Measurements from ENCODE around the gene GRIK4.

Gene GRIK4

GRCh38 chr11:120514541-120515121 lies 3.1 kb downstream of the GRIK4 start:
- Histone ChIP-seq H4K20me1 (ENCODE audit: insufficient read depth) (no peaks in the 10 kb centered on the region), H2AFZ (ENCODE audit: low read depth) (no peak overlapping the region), H3K4me3 (IDR thresholded peaks at IDR 0.05; ENCODE audit: insufficient read depth, low read depth, low read length) (no peak overlapping the region), H3K4me1 (ENCODE audit: low read depth, poor library complexity, severe bottlenecking) (no peaks in the 10 kb centered on the region), H3K79me2 (ENCODE audit: insufficient read depth, low read depth) (no peaks in the 10 kb centered on the region), H3K4me2 (no peak overlapping the region), H3K27ac (no peak overlapping the region), H3K9ac (no peak overlapping the region), H3K36me3 (ENCODE audit: insufficient read depth) (no peaks in the 10 kb centered on the region), H3K27me3 (ENCODE audit: insufficient read depth, low read depth) (no peaks in the 10 kb centered on the region)
- no peak for TF ChIP-seq CTCF (conservative IDR thresholded peaks at IDR 0.05; ENCODE audit: low read depth, low read length)

- TF ChIP-seq CTCF (conservative IDR thresholded peaks at IDR 0.05; ENCODE audit: low read depth, low read length), result no peak
- Histone ChIP-seq H3K4me2 (no peak overlapping the region), H3K27me3 (ENCODE audit: insufficient read depth, low read depth) (no peaks in the 10 kb centered on the region), H3K27ac (no peak overlapping the region), H3K79me2 (ENCODE audit: insufficient read depth, low read depth) (no peaks in the 10 kb centered on the region), H2AFZ (ENCODE audit: low read depth) (no peak overlapping the region), H3K4me1 (ENCODE audit: low read depth, poor library complexity, severe bottlenecking) (no peaks in the 10 kb centered on the region), H3K4me3 (IDR thresholded peaks at IDR 0.05; ENCODE audit: insufficient read depth, low read depth, low read length) (no peak overlapping the region), H3K36me3 (ENCODE audit: insufficient read depth) (no peaks in the 10 kb centered on the region), H4K20me1 (ENCODE audit: insufficient read depth) (no peaks in the 10 kb centered on the region), H3K9ac (no peak overlapping the region)
Measured at GRCh38 chr11:120515186-120515723, 3.7 kb downstream of the GRIK4 start.

- no peak overlapping the region for H2AFZ ChIP-seq (ENCODE audit: low read depth)
- H3K9ac ChIP-seq, result no peak overlapping the region
- no peak overlapping the region for H3K4me3 ChIP-seq (IDR thresholded peaks at IDR 0.05; ENCODE audit: insufficient read depth, low read depth, low read length)
- H4K20me1 ChIP-seq (ENCODE audit: insufficient read depth), result no peaks in the 10 kb centered on the region
- no peaks in the 10 kb centered on the region for H3K27me3 ChIP-seq (ENCODE audit: insufficient read depth, low read depth)
- H3K79me2 ChIP-seq (ENCODE audit: insufficient read depth, low read depth), result no peaks in the 10 kb centered on the region
- H3K4me2 ChIP-seq, result no peak overlapping the region
- TF ChIP-seq CTCF (conservative IDR thresholded peaks at IDR 0.05; ENCODE audit: low read depth, low read length), result no peak
- no peaks in the 10 kb centered on the region for H3K36me3 ChIP-seq (ENCODE audit: insufficient read depth)
- no peaks in the 10 kb centered on the region for H3K4me1 ChIP-seq (ENCODE audit: low read depth, poor library complexity, severe bottlenecking)
- H3K27ac ChIP-seq, result no peak overlapping the region
Measured at GRCh38 chr11:120516461-120517389, 5.2 kb downstream of the GRIK4 start.

GRCh38 chr11:120517390-120517761 lies 5.8 kb downstream of the GRIK4 start:
- no peaks in the 10 kb centered on the region for H3K79me2 ChIP-seq (ENCODE audit: insufficient read depth, low read depth)
- H3K4me1 ChIP-seq (ENCODE audit: low read depth, poor library complexity, severe bottlenecking), result no peaks in the 10 kb centered on the region
- no peak overlapping the region for H3K4me3 ChIP-seq (IDR thresholded peaks at IDR 0.05; ENCODE audit: insufficient read depth, low read depth, low read length)
- H3K9ac ChIP-seq, result no peak overlapping the region
- no peaks in the 10 kb centered on the region for H3K36me3 ChIP-seq (ENCODE audit: insufficient read depth)
- H3K27ac ChIP-seq, result no peak overlapping the region
- TF ChIP-seq CTCF (conservative IDR thresholded peaks at IDR 0.05; ENCODE audit: low read depth, low read length), result no peak
- H3K27me3 ChIP-seq (ENCODE audit: insufficient read depth, low read depth), result no peaks in the 10 kb centered on the region
- H3K4me2 ChIP-seq, result no peak overlapping the region
- no peak overlapping the region for H2AFZ ChIP-seq (ENCODE audit: low read depth)
- no peaks in the 10 kb centered on the region for H4K20me1 ChIP-seq (ENCODE audit: insufficient read depth)
